ENCODE measurements around the gene ZNF57.
"Not testable (repeated sequence)": the region's sequence is repeated elsewhere in the genome, so short reads cannot be mapped to it uniquely, and the experiment has no call there.

The ZNF57 gene

GRCh38 chr19:2952953-2953481 is 52.3 kb downstream of the ZNF57 start:
- DNase-seq (ENCODE audit: low read depth): no peak
- TF ChIP-seq, protein P1, sequence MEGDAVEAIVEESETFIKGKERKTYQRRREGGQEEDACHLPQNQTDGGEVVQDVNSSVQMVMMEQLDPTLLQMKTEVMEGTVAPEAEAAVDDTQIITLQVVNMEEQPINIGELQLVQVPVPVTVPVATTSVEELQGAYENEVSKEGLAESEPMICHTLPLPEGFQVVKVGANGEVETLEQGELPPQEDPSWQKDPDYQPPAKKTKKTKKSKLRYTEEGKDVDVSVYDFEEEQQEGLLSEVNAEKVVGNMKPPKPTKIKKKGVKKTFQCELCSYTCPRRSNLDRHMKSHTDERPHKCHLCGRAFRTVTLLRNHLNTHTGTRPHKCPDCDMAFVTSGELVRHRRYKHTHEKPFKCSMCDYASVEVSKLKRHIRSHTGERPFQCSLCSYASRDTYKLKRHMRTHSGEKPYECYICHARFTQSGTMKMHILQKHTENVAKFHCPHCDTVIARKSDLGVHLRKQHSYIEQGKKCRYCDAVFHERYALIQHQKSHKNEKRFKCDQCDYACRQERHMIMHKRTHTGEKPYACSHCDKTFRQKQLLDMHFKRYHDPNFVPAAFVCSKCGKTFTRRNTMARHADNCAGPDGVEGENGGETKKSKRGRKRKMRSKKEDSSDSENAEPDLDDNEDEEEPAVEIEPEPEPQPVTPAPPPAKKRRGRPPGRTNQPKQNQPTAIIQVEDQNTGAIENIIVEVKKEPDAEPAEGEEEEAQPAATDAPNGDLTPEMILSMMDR (IDR thresholded peaks at IDR 0.05; ENCODE audit: low read depth, low read length, missing control alignments): no peak
- in situ Hi-C loops (cut with HindIII; ENCODE audit: low sequenced_read_pairs): no loop called here
- H3K4me3 ChIP-seq (ENCODE audit: low read depth, low read length): no peak overlapping the region

- TF ChIP-seq, protein P1 (IDR thresholded peaks at IDR 0.05; ENCODE audit: low read depth, low read length, missing control alignments): no peak
- in situ Hi-C loops (cut with HindIII; ENCODE audit: low sequenced_read_pairs): no loop called here
- no peak overlapping the region for H3K4me3 ChIP-seq (ENCODE audit: low read depth, low read length)
- no peak for DNase-seq (ENCODE audit: low read depth)
Measured at GRCh38 chr19:2957160-2957559, 56.4 kb downstream of the ZNF57 start.

DNA sequence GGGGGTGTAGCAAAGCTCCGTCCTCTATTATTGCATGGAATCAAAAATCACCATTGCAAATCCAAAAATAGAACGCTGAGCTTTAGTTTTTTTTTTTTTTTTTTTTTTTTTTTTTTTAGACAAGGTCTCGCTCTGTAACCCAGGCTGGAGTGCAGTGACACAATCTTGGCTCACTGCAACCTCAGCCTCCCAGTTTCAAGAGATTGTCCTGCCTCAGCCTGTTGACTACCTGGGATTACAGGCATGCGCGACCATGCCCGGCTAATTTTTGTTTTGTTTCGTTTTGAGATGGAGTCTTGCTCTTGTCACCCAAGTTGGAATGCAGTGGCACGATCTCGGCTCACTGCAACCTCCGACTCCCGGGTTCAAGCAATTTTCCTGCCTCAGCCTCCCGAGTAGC is 59.4 kb downstream of the ZNF57 start:
- no peak overlapping the region for H3K4me3 ChIP-seq (ENCODE audit: low read depth, low read length)
- in situ Hi-C loops (cut with HindIII; ENCODE audit: low sequenced_read_pairs): no loop called here
- no peak for DNase-seq (ENCODE audit: low read depth)
- TF ChIP-seq, protein P1 (IDR thresholded peaks at IDR 0.05; ENCODE audit: low read depth, low read length, missing control alignments): no peak

- DNase-seq (ENCODE audit: low read depth): peak; percentile 81
- H3K4me3 ChIP-seq (ENCODE audit: low read depth, low read length): no peak overlapping the region
- TF ChIP-seq, protein P1 (IDR thresholded peaks at IDR 0.05; ENCODE audit: low read depth, low read length, missing control alignments): peak; percentile 65
- in situ Hi-C loops (cut with HindIII; ENCODE audit: low sequenced_read_pairs): no loop called here
Measured at GRCh38 chr19:2962018-2962670, 61.4 kb downstream of the ZNF57 start.

DNA sequence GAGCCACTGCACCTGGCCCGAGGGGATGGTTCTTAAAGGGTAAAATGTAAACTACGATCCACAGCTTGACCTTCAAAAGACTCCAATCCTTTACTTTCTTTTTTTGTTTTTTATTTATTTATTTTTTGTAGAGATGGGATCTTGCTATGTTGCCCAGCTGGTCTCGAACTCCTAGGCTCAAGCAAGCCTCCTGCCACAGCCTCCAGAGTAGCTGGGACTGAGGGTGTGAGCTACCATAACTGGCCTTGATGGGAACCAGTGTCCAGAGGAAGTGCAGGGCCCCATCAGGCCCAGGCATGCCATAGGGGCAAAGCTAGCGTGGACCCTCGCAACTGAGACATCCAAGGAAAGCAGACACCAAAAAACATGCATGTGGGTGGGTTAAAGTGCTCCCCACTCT is 62.4 kb downstream of the ZNF57 start:
- no peak overlapping the region for H3K4me3 ChIP-seq (ENCODE audit: low read depth, low read length)
- no peak for DNase-seq (ENCODE audit: low read depth)
- TF ChIP-seq, protein P1 (IDR thresholded peaks at IDR 0.05; ENCODE audit: low read depth, low read length, missing control alignments): no peak
- in situ Hi-C loops (cut with HindIII; ENCODE audit: low sequenced_read_pairs): no loop called here

- in situ Hi-C loops (cut with HindIII; ENCODE audit: low sequenced_read_pairs); DNase-seq (ENCODE audit: low read depth): not testable (repeated sequence)
Measured at GRCh38 chr19:2963631-2964030, 62.9 kb downstream of the ZNF57 start.

GRCh38 chr19:2964874-2965273 is 64.1 kb downstream of the ZNF57 start:
- in situ Hi-C loops (cut with HindIII; ENCODE audit: low sequenced_read_pairs): no loop called here
- TF ChIP-seq, protein P1 (IDR thresholded peaks at IDR 0.05; ENCODE audit: low read depth, low read length, missing control alignments): no peak
- no peak overlapping the region for H3K4me3 ChIP-seq (ENCODE audit: low read depth, low read length)
- no peak for DNase-seq (ENCODE audit: low read depth)

More at GRCh38 chr19:2963631-2964030, 62.9 kb downstream of the ZNF57 start:
- H3K4me3 ChIP-seq (ENCODE audit: low read depth, low read length): not testable (repeated sequence)
